ENCODE results near the gene NANS.

DNA sequence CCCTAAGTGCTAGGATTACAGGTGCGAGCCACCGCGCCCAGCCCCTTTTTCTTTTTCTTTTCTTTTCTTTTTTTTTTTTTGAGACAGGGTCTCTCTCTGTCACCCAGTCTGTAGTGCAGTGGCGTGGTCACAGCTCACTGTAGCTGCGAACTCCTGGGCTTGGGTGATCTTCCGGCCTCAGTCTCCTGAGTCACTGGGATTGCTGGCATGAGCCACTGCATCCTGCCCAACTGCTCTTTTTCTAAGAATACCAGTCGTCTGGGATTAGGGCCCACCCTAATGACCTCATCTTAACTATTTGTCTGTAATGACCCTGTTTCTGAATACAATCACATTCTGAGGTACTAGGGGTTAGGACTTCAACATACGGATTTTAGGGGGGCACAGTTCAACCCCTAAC lies 34.1 kb upstream of the NANS start:
- no peak for TF ChIP-seq POLR2AphosphoS5 (IDR thresholded peaks at IDR 0.05)
- TF ChIP-seq POLR2A (IDR thresholded peaks at IDR 0.05) = no peak
